ENCODE measurements around the gene DDAH1.

The DDAH1 gene

DNA sequence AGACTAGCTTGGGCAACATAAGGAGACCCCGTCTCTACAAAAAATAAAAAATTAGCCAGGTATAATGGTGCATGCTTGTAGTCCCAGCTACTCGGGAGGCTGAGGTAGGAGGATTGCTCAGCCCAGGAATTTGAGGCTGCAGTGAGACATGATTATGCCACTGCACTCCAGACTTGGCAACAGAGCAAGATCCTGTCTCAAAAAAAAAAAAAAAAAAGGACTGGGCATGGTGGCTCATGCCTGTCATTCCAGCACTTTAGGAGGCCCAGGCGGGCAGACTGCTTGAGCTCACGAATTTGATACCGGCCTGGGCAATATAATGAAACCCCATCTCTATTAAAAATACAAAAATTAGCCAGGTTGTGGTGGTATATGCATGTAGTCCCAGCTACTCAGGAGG, 141.2 kb downstream of the DDAH1 start:
- no peak for DNase-seq

DNA sequence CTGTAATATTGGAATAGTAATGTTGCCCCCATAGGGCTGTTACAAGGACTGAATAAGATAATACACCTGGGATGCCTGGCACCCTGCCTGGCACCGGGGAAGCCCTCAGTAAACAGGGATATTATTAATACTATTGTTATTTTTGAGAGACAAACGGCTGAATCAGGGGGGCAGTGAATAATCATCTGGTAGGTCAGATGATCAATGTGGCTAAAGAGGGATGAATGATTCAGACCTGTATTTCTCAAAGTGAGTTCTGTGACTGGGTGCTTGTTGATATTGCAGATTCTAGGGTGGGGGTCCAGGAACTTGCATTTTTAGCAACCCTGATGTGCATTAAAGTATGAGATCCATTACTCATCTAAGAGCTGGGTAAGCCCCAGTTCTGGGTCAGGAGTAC, 142.3 kb downstream of the DDAH1 start:
- DNase-seq, result no peak

DNA sequence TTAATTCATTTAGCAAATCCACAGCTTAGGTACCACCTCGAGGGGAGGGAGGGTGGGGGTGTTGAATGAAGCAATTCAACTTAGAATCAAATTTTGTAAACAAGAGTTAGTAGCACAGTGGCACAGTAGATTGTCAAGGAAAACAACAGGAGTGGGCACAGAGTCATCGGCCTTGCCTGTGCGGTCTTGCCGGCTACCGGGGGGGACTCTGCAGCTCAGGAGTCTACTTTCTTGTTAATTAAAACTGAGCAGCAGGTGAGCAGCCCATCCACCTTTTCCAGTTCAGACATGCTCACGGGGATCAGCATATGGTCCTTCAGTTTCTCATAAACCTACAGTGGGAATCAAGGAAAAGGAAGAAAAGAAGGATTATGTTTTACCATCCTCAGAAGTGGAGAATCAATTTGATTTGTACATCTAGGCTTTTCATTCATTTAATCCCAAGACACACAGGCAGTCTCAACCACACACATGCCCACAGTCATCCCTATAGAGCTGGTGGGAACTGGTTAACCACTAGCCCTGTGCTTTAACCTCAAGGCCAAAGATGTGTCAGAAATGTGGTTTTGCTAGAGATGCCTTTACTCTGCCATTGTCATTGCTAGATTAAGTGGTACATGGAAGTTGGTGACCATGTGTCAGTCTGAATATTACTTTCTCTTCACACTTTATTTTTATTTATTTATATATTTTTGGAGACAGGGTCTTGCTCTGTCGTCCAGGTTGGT, 143.6 kb downstream of the DDAH1 start:
- no peak for DNase-seq

GRCh38 chr1:85320371-85321131, 144.4 kb downstream of the DDAH1 start:
- DNase-seq, result no peak

GRCh38 chr1:85319931-85320330, 145.0 kb downstream of the DDAH1 start:
- no peak for DNase-seq

- DNase-seq, result no peak
Observed at GRCh38 chr1:85319491-85319890, 145.5 kb downstream of the DDAH1 start.

GRCh38 chr1:85318217-85318616, 146.7 kb downstream of the DDAH1 start:
- DNase-seq, result no peak

GRCh38 chr1:85317560-85317959, 147.4 kb downstream of the DDAH1 start:
- no peak for DNase-seq

- DNase-seq, result no peak
Observed at GRCh38 chr1:85316321-85316720, 148.6 kb downstream of the DDAH1 start.

- no peak for DNase-seq
Observed at GRCh38 chr1:85315789-85316188, 149.2 kb downstream of the DDAH1 start.

DNA sequence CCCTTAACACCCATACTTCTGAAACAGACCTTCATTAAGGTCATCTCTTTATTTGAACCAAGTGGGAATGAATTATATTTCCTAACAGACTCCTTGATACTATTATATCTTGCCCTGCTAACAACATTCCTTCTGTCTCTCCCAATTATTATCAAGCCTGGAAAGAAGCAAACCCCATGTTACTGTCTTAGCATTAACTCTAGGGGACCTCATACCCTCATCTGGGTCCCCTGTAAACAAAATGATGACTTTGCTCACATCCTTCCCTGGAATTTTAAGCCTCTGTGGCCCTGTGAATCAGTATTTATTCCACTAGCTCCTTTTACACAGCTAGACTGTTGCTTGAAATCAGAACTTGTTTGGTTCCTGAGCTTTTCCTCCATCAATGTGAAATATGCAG, 150.2 kb downstream of the DDAH1 start:
- peak; percentile 49 for DNase-seq

DNA sequence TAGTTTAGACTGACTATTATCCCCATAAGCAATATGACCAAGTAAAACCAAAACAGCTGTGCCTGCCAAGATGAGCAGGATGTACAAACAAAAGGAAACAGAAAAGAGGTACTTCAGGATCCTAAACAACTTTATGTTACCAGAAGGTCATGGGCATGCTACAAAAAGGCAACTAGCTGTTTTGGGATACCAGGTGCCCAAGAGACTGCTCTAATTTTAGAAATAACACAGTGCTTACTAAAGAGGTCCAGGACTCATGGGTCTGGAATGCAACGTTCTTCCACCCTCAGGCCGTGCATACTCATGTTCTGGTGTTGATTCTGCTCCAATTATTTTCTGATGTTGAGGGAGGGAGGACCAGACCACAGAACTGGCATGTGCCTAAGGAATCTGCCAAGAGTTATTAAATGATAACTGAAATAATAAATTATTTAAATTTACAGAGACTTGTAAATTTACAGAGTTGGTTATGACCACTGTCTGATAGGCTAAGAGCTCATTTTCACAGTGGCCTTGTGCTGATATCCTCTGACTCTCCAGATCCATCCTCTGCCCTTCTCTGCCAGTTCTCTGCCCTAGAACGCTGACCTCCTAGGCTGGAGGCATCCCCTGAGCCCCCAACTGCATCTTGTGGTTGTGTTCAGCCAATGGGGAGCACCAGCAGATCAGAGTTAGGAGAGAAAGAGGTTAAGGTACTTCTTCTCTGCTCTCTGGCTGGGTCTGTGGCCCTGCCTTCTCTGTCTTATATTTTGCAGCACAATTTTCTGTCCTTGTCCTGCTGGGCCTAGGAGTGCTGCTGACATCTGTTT, 150.9 kb downstream of the DDAH1 start:
- peak; percentile 53 for DNase-seq

GRCh38 chr1:85311818-85312217, 153.1 kb downstream of the DDAH1 start:
- no peak for DNase-seq

GRCh38 chr1:85308833-85309350, 156.1 kb downstream of the DDAH1 start:
- peak; percentile 60 for DNase-seq

DNA sequence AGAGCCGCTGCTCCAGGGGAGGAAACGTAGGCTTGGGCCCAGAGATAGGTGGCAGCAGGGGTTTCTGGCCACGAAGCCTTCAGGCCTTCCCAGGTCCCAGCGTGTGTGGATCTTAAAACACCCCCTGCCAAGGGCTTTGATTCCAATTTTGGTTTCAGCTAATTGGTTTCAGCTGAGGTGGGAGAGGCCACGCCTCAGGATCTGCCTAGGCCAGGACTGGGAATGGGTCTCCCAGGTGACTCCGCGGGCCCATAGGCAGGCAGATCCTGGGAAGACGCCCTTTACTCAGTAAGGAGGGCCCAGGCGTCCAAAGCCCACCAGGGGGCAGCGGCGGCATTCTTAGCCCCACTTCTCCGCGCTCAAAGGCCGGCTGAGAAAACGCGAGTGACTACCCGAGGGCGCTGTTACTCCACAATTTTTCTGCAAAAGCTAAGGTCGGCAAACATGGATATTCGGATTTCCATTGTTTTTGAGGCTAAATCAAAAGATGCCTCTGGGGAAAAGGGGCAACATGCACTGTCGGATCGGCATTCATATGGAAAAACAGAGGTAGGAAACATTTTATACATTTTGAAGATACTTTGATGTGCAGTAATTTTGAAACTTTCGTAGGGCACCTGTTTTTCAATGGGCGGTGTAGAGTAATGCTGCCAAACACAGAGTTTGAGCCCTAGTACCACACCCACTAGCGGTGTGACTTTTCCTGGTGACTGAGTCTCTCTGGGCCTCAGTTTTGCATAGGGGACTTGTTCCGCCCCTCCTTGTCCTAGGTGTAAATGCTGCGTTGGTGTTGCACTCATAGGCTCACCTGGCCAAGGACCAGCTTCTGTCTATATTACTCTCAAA, 156.7 kb downstream of the DDAH1 start:
- DNase-seq, result peak; percentile 94

DNA sequence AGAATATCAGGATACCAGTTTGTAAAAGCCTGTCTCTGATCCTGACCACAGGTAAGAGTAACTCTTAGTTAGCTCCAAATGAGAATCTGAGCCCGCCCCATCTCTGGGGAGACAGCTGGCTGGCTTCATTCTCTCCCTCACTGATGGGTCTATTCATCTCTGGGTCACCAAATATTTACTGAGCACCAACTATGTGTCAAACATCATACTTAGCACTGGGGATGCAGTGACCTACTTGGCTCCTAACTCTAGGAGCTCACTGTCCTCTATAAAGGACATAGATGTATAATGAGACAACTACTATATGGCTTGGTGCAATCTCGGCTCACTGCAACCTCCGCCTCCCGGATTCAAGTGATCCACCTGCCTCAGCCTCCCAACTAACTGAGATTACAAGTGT, 158.7 kb downstream of the DDAH1 start:
- DNase-seq, result no peak

DNA sequence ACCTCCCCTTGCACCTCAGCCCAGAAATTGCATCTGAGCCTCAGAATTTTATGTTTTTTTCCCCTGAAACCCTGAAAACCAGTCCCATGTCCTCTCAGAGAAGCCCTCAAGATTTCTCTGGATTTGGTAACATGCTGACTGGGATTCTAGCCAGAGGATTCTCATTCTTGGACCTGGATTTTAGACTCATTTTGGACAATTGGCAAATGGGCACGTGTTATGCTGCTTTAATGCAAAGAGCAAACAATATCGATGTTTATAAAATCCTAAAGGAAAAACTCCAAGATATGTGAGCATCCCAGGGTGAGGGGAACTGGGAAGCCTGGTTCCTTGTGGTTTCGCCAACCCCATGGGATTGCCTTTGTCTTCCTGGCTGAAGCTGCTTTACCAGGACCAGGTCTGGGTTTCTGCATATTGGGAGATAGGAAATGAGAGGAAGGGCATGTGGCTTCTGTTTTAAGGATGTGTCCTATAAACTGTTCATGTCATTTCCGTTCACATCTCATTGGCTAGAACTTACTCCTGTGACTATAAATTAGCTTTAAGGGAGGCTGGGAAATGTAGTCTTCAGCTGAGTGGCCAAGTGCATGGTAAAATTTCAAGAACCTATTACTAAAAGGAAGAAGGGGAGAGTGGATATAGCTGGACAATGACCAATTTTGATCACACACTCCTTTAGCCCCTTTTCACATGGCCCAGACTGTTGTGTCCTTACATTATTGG, 161.4 kb downstream of the DDAH1 start:
- DNase-seq, result no peak

DNA sequence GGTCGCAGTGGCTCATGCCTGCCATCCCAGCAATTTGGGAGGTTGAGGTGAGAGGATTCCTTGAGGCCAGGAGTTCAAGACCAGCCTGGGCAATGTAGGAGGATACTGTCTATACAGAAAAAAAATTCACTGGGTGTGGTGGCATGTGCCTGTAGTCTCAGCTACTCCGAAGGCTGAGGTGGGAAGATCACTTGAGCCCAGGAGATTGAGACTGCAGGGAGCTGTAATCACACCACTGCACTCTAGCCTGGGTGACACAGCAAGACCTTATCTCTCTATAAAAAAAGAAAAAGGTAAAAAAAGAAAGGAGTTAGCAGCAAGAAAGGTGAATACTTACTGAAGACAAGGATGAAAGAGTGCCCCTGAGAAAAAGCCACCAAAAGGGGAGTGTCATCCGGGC, 164.8 kb downstream of the DDAH1 start:
- DNase-seq, result no peak

- DNase-seq, result no peak
Observed at GRCh38 chr1:85297855-85298629, 166.9 kb downstream of the DDAH1 start.

- no peak for DNase-seq
Observed at GRCh38 chr1:85297538-85297854, 167.5 kb downstream of the DDAH1 start.

- DNase-seq, result no peak
Observed at GRCh38 chr1:85296980-85297379, 168.0 kb downstream of the DDAH1 start.
